OCI-LY3 (cell line): ENCODE results near the gene CTSH.

Experiments used
- CTCF ChIP-seq: fragments of 200-600, 300-600 bp; sonication (generic); IDR thresholded peaks from 2 replicates; pipeline ENCODE4 v1.5.1; 2014; ENCODE audit warnings: antibody characterized with exemption, low read length, low read depth
- EZH2phosphoT487 ChIP-seq: fragments of 200-600 bp; shearing (Covaris generic); IDR thresholded peaks from 2 replicates; pipeline ENCODE4 v1.6.1; 2018; ENCODE audit warnings: antibody characterized with exemption, mixed run types, low read depth

GRCh38 chr15:78922527-78922926, 22.3 kb downstream of the CTSH start:
- TF ChIP-seq CTCF (no peak), EZH2phosphoT487 (no peak)
